Colonic mucosa (tissue), 4 donors: Measurements from ENCODE around the gene B4GALT6. TPM values are rescaled to one million over a fixed set of nuclear protein-coding genes. Genes with fewer than 3 reads are reported as not detected.

Experiments
- DNase-seq: peaks from one replicate; pipeline ENCODE4 v3.0.0-alpha.2; 2020
- H3K27ac ChIP-seq: fragments of 200-600 bp; one replicate; pipeline ENCODE4 v1.8.0; 2021
- H3K27me3 ChIP-seq: fragments of 200-600 bp; one replicate; pipeline ENCODE4 v1.8.0; 2021
- H3K36me3 ChIP-seq: fragments of 200-600 bp; one replicate; pipeline ENCODE4 v1.8.0; 2021
- H3K4me1 ChIP-seq: fragments of 200-600 bp; one replicate; pipeline ENCODE4 v1.8.0; 2021; ENCODE audit warnings: mild to moderate bottlenecking
- H3K4me3 ChIP-seq: fragments of 200-600 bp; one replicate; pipeline ENCODE4 v1.8.0; 2021
- H3K9ac ChIP-seq, 2 donors: one replicate each; pipeline ENCODE4 v1.7.0; 2013; ENCODE audit warnings: control low read depth in 2 of 2, low read depth in 2 of 2, low read length in 2 of 2
- H3K9me3 ChIP-seq: fragments of 200-600 bp; one replicate; pipeline ENCODE4 v1.8.0; 2021
- intact Hi-C: fragments of 100-400 bp; cut with DNase I; formaldehyde crosslinking; loops from one replicate; pipeline ENCODE4 v1.14.1; 2022
- total RNA-seq, 2 donors: library from RNA; stranded (reverse); fragmentation: NEBNext Ultra II Directional in 1 of 2; extraction: Animal tissue kit (Norgen Biotek cat#: 25700) in 1 of 2; gene quantifications; one replicate each; pipeline ENCODE4 v1.2.1, GENCODE V29; 2021
- TF ChIP-seq, protein P1 (sequence below): fragments of 200-600 bp; IDR thresholded peaks from one replicate; pipeline ENCODE4 v1.8.0; 2022; ENCODE audit warnings: antibody characterized with exemption, mild to moderate bottlenecking
- donor health status: healthy.
- donor health status: DM: no; HTN: no; CAD: no.
- donor health status: DM: no; HTN: no; CAD: no.

The B4GALT6 gene
- total RNA-seq, 2 donors from 2014 or later: 5.7 to 7.5 TPM

GRCh38 chr18:31701744-31702143 lies 17.4 kb upstream of the B4GALT6 start:
- Histone ChIP-seq H3K4me3 (no peak overlapping the region), H3K4me1 (no peaks in the 10 kb centered on the region), H3K9ac (no peak overlapping the region), H3K9me3 (no peaks in the 10 kb centered on the region), H3K27me3 (no peaks in the 10 kb centered on the region), H3K36me3 (no peaks in the 10 kb centered on the region), H3K27ac (no peak overlapping the region)
- intact Hi-C loops: no loop called here
- DNase-seq: no peak
- TF ChIP-seq, protein P1, sequence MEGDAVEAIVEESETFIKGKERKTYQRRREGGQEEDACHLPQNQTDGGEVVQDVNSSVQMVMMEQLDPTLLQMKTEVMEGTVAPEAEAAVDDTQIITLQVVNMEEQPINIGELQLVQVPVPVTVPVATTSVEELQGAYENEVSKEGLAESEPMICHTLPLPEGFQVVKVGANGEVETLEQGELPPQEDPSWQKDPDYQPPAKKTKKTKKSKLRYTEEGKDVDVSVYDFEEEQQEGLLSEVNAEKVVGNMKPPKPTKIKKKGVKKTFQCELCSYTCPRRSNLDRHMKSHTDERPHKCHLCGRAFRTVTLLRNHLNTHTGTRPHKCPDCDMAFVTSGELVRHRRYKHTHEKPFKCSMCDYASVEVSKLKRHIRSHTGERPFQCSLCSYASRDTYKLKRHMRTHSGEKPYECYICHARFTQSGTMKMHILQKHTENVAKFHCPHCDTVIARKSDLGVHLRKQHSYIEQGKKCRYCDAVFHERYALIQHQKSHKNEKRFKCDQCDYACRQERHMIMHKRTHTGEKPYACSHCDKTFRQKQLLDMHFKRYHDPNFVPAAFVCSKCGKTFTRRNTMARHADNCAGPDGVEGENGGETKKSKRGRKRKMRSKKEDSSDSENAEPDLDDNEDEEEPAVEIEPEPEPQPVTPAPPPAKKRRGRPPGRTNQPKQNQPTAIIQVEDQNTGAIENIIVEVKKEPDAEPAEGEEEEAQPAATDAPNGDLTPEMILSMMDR: no peak

DNA sequence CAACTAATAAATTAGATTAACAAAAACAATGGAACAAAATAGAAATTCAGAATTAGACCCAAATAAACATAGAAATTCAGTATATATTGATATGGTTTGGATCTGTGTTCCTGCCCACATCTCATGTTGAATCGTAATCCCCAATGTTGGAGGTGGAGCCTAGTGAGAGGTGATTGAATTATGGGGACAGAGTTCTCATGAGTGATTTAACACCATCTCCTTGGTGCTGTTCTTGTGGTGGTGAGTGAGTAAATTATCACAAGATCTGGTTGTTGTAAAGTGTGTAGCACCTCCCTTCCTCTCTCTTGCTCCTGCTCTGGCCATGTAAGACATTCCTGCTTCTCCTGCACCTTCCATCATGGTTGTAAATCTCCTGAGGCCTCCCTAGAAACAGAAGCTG lies 16.6 kb upstream of the B4GALT6 start:
- Histone ChIP-seq H3K9ac (no peak overlapping the region), H3K27me3 (no peaks in the 10 kb centered on the region), H3K9me3 (no peaks in the 10 kb centered on the region), H3K4me1 (no peaks in the 10 kb centered on the region), H3K4me3 (no peak overlapping the region), H3K36me3 (no peaks in the 10 kb centered on the region), H3K27ac (no peak overlapping the region)
- intact Hi-C loops: no loop called here
- DNase-seq: no peak
- TF ChIP-seq, protein P1: no peak

GRCh38 chr18:31697351-31698298 lies 13.2 kb upstream of the B4GALT6 start:
- no peak overlapping the region for H3K27ac ChIP-seq

GRCh38 chr18:31695989-31696388 lies 11.6 kb upstream of the B4GALT6 start:
- DNase-seq: no peak
- TF ChIP-seq, protein P1: no peak
- H3K27ac ChIP-seq: no peak overlapping the region

More at GRCh38 chr18:31697351-31698298, 13.2 kb upstream of the B4GALT6 start:
- H3K4me1 ChIP-seq: no peaks in the 10 kb centered on the region
- TF ChIP-seq, protein P1: no peak
- H3K27me3 ChIP-seq: no peaks in the 10 kb centered on the region
- intact Hi-C loops: no loop called here
- H3K4me3 ChIP-seq: no peak overlapping the region
- no peak for DNase-seq
- no peaks in the 10 kb centered on the region for H3K36me3 ChIP-seq
- no peaks in the 10 kb centered on the region for H3K9me3 ChIP-seq
- no peak overlapping the region for H3K9ac ChIP-seq

DNA sequence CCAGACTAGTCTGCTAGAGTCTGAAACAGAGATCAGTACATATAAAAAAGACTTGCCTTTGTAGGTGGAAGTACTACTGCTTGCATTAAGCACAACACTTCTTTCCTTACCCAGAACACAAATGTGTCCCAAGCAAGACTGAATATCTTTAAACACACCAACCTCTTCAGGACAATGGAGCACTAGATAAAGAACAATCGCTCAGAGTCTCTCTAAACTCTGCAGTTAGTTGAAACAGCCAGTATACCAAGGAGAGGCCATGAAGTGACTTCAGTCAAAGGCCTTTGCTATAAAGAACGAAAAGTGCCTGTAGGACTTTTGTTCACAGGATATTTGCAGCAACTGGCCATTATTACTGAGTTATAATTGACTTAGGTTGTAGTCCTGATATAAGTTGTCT lies 9.9 kb upstream of the B4GALT6 start:
- Histone ChIP-seq H3K9ac (no peak overlapping the region), H3K9me3 (no peaks in the 10 kb centered on the region), H3K27ac (no peak overlapping the region), H3K27me3 (no peaks in the 10 kb centered on the region), H3K4me3 (no peak overlapping the region), H3K36me3 (no peaks in the 10 kb centered on the region), H3K4me1 (no peaks in the 10 kb centered on the region)
- no peak for DNase-seq
- intact Hi-C loops: no loop called here
- TF ChIP-seq, protein P1: no peak

More at GRCh38 chr18:31695989-31696388, 11.6 kb upstream of the B4GALT6 start:
- H3K9me3 ChIP-seq: no peaks in the 10 kb centered on the region
- H3K4me3 ChIP-seq: no peak overlapping the region
- H3K4me1 ChIP-seq: no peaks in the 10 kb centered on the region
- intact Hi-C loops: no loop called here
- H3K9ac ChIP-seq: no peak overlapping the region
- no peaks in the 10 kb centered on the region for H3K27me3 ChIP-seq
- no peaks in the 10 kb centered on the region for H3K36me3 ChIP-seq
